Common myeloid progenitor, CD34-positive (primary cell): ENCODE data around the gene DPY30.

ENCODE experiments used
- CTCF ChIA-PET: fragments of 350-600 bp; sonication (Branson Sonifier 250); formaldehyde crosslinking; loops from one replicate; lab custom pipeline; 2021; ENCODE audit warnings: antibody characterized with exemption; lab: Charles Lee
- POLR2A ChIA-PET: fragments of 350-600 bp; sonication (Branson Sonifier 250); formaldehyde crosslinking; loops from one replicate; lab custom pipeline; 2021; ENCODE audit warnings: antibody characterized with exemption; lab: Charles Lee
- DNase-seq, 3 donors: peaks; one replicate each; pipeline versions ENCODE4 v3.0.0 to v3.0.0-alpha.2; 2013
- H3K27ac ChIP-seq, 2 experiments: 1 replicate in 1 of 2; 2 replicates in 1 of 2; pipeline ENCODE4 v1.7.0; 2013; ENCODE audit warnings: inconsistent platforms in 2 of 2, low read length in 2 of 2, mild to moderate bottlenecking in 2 of 2, low read depth in 1 of 2, moderate library complexity in 1 of 2; ENCODE audit not compliant: severe bottlenecking in 2 of 2, insufficient read depth in 1 of 2, poor library complexity in 1 of 2
- H3K27me3 ChIP-seq, 5 experiments: replicated peaks in 2 of 5; 1 replicate in 3 of 5; 2 replicates in 2 of 5; pipeline versions ENCODE4 v1.6.1 to v1.7.0; 2013; ENCODE audit warnings: low read length in 4 of 5, mild to moderate bottlenecking in 2 of 5, moderate library complexity in 2 of 5, inconsistent platforms in 1 of 5; ENCODE audit not compliant: insufficient read depth in 5 of 5, control insufficient read depth in 4 of 5
- H3K36me3 ChIP-seq, 4 experiments: 1 replicate in 2 of 4; 2 replicates in 2 of 4; pipeline versions ENCODE4 v1.6.1 to v1.7.0; 2013; ENCODE audit warnings: low read length in 3 of 4, control low read depth in 1 of 4, mild to moderate bottlenecking in 1 of 4; ENCODE audit not compliant: control insufficient read depth in 4 of 4, insufficient read depth in 4 of 4
- H3K4me1 ChIP-seq, 4 experiments: 1 replicate in 3 of 4; 2 replicates in 1 of 4; pipeline versions ENCODE4 v1.6.1 to v1.7.1; 2013; ENCODE audit warnings: low read length in 3 of 4, mild to moderate bottlenecking in 3 of 4, control low read depth in 1 of 4, inconsistent platforms in 1 of 4, moderate library complexity in 1 of 4; ENCODE audit not compliant: control insufficient read depth in 4 of 4, insufficient read depth in 4 of 4; ENCODE audit errors: control extremely low read depth in 1 of 4
- H3K4me3 ChIP-seq, 7 experiments: 1 replicate in 4 of 7; 2 replicates in 3 of 7; pipeline versions ENCODE4 v1.5.1 to v1.7.0; 2013; ENCODE audit warnings: mild to moderate bottlenecking in 7 of 7, low read length in 6 of 7, moderate library complexity in 6 of 7, inconsistent platforms in 2 of 7, low read depth in 2 of 7, control low read depth in 1 of 7; ENCODE audit not compliant: insufficient read depth in 4 of 7, control insufficient read depth in 1 of 7; ENCODE audit errors: extremely low read depth in 1 of 7
- H3K9me3 ChIP-seq, 5 experiments: 1 replicate in 4 of 5; 2 replicates in 1 of 5; pipeline versions ENCODE4 v1.6.1 to v1.7.1; 2013; ENCODE audit warnings: low read length in 4 of 5, mild to moderate bottlenecking in 2 of 5, inconsistent platforms in 1 of 5, low read depth in 1 of 5, moderate library complexity in 1 of 5; ENCODE audit not compliant: control insufficient read depth in 4 of 5, insufficient read depth in 2 of 5; ENCODE audit errors: control extremely low read depth in 1 of 5
- WGBS: methylation state at CpG from one replicate; pipeline ENCODE4 v1.1.5; 2013; ENCODE audit not compliant: insufficient coverage; 5-methylcytosine and 5-hydroxymethylcytosine counted together

DPY30 gene

GRCh38 chr2:31992025-31992579, 47.5 kb downstream of the DPY30 start:
- Histone ChIP-seq H3K4me3 (no peak overlapping the region), H3K27me3 (no peaks in the 10 kb centered on the region), H3K4me1 (no peaks in the 10 kb centered on the region), H3K36me3 (peaks cover 0 to 5% (median 0%) of the 10 kb centered on the region in 4 experiments), H3K27ac (no peak overlapping the region), H3K9me3 (no peaks in the 10 kb centered on the region)
- no peak for DNase-seq
- ChIA-PET POLR2A (no interaction called here), CTCF (no interaction called here)
- WGBS: 100% methylated on average over 1 of the region's 3 CpGs

- POLR2A ChIA-PET: no interaction called here
- H3K27me3 ChIP-seq: no peaks in the 10 kb centered on the region
- CTCF ChIA-PET: interaction anchor here (1.4 to 2.1 kb wide), 2 partner anchors 11 to 14 kb away, joined by 3 to 6 read pairs; no protein-coding TSS in a partner anchor
Measured at GRCh38 chr2:31989946-31990345, 49.7 kb downstream of the DPY30 start.

GRCh38 chr2:31987454-31988220, 52.0 kb downstream of the DPY30 start:
- H3K4me3 ChIP-seq: no peak overlapping the region
- H3K36me3 ChIP-seq: peaks cover 0 to 3% (median 1%) of the 10 kb centered on the region in 4 experiments
- no peaks in the 10 kb centered on the region for H3K4me1 ChIP-seq
- no CpG with 5 or more reads among the region's 2 CpGs for WGBS
- H3K27ac ChIP-seq: no peak overlapping the region
- ChIA-PET POLR2A (interaction anchor here (0.6 kb wide), 1 partner anchor 13 kb away, joined by 3 read pairs; no protein-coding TSS in a partner anchor), CTCF (interaction anchor here (1.0 to 1.6 kb wide), 2 partner anchors 10 to 17 kb away, joined by 4 read pairs; no protein-coding TSS in a partner anchor)
- peak in 1 of 3 donors; percentile 19 for DNase-seq
- H3K27me3 ChIP-seq: no peaks in the 10 kb centered on the region
- H3K9me3 ChIP-seq: no peaks in the 10 kb centered on the region

More at GRCh38 chr2:31989946-31990345, 49.7 kb downstream of the DPY30 start:
- Histone ChIP-seq H3K27ac (no peak overlapping the region), H3K4me1 (no peaks in the 10 kb centered on the region), H3K36me3 (no peaks in the 10 kb centered on the region), H3K9me3 (no peaks in the 10 kb centered on the region), H3K4me3 (no peak overlapping the region)
- WGBS: 100% methylated on average over 3 of the region's 4 CpGs
- DNase-seq: no peak

- Histone ChIP-seq H3K27me3 (no peaks in the 10 kb centered on the region), H3K9me3 (no peaks in the 10 kb centered on the region), H3K4me1 (no peaks in the 10 kb centered on the region), H3K36me3 (peaks cover 0 to 3% (median 1%) of the 10 kb centered on the region in 4 experiments), H3K4me3 (no peak overlapping the region), H3K27ac (no peak overlapping the region)
- no peak for DNase-seq
- ChIA-PET CTCF (interaction anchor here (1.0 kb wide), 1 partner anchor 17 kb away, joined by 4 read pairs; no protein-coding TSS in a partner anchor), POLR2A (no interaction called here)
- WGBS: 96% methylated on average over 2 of the region's 3 CpGs
Measured at GRCh38 chr2:31986906-31987305, 52.7 kb downstream of the DPY30 start.

GRCh38 chr2:31983762-31984467, 55.7 kb downstream of the DPY30 start:
- 93% methylated on average over 2 of the region's 5 CpGs for WGBS
- Histone ChIP-seq H3K36me3 (peaks cover 0 to 3% (median 1%) of the 10 kb centered on the region in 4 experiments), H3K9me3 (no peaks in the 10 kb centered on the region), H3K27ac (no peak overlapping the region), H3K27me3 (no peaks in the 10 kb centered on the region), H3K4me3 (no peak overlapping the region), H3K4me1 (peaks cover 2 to 20% (median 13%) of the 10 kb centered on the region in 4 experiments)
- CTCF ChIA-PET: no interaction called here
- POLR2A ChIA-PET: no interaction called here
- no peak for DNase-seq

GRCh38 chr2:31980674-31981356, 58.8 kb downstream of the DPY30 start:
- Histone ChIP-seq H3K27ac (peak overlapping the region in 1 of 2 experiments; percentile 67), H3K27me3 (no peaks in the 10 kb centered on the region), H3K36me3 (peaks cover 0 to 3% (median 1%) of the 10 kb centered on the region in 4 experiments), H3K9me3 (no peaks in the 10 kb centered on the region), H3K4me3 (peak overlapping the region in 1 of 7 experiments; percentile 23), H3K4me1 (peaks cover 2 to 20% (median 13%) of the 10 kb centered on the region in 4 experiments)
- peak; percentile 71 to 88 (median 82) for DNase-seq
- WGBS: no CpG with 5 or more reads among the region's 6 CpGs
- POLR2A ChIA-PET: no interaction called here
- CTCF ChIA-PET: no interaction called here
